GM23338 (cell line): ENCODE results near the gene SEMA7A. TPM values are rescaled to one million over a fixed set of nuclear protein-coding genes. Genes with fewer than 3 reads are reported as not detected.
A peak's percentile ranks its signal among the peaks of the same experiment; 100 is the strongest.

Experiments used
- ATAC-seq: fragments of 200-7000 bp; cut with Tn5 transposase; 3 replicates; pipeline ENCODE4 v1.9.1; 2020
- DNase-seq: peaks from one replicate; pipeline ENCODE4 v3.0.0-alpha.2; 2015; ENCODE audit warnings: low spot score
- H2AFZ ChIP-seq: fragments of 200-600 bp; sonication (generic); 2 replicates; pipeline ENCODE4 v1.8.0; 2016; ENCODE audit warnings: antibody characterized with exemption, mild to moderate bottlenecking, moderate library complexity
- H3F3A ChIP-seq: fragments of 200-600 bp; sonication (generic); replicated peaks from 2 replicates; pipeline ENCODE4 v1.8.0; 2017; ENCODE audit warnings: antibody characterized with exemption, mixed run types, low read depth
- H3K27ac ChIP-seq: fragments of 200-600 bp; sonication (generic); 2 replicates; pipeline ENCODE4 v1.6.1; 2016; ENCODE audit warnings: low read depth
- H3K27me3 ChIP-seq: fragments of 200-600 bp; sonication (generic); 2 replicates; pipeline ENCODE4 v1.8.0; 2016; ENCODE audit warnings: mild to moderate bottlenecking, mixed run types, moderate library complexity; ENCODE audit not compliant: insufficient read depth
- H3K36me3 ChIP-seq: fragments of 200-600 bp; sonication (generic); 2 replicates; pipeline ENCODE4 v1.8.0; 2016; ENCODE audit warnings: mild to moderate bottlenecking; ENCODE audit not compliant: insufficient read depth
- H3K4me1 ChIP-seq: fragments of 200-600 bp; sonication (generic); 2 replicates; pipeline ENCODE4 v1.8.0; 2016; ENCODE audit warnings: mild to moderate bottlenecking, moderate library complexity; ENCODE audit not compliant: insufficient read depth
- H3K4me2 ChIP-seq: fragments of 200-600 bp; sonication (generic); 2 replicates; pipeline ENCODE4 v1.7.1; 2017; ENCODE audit warnings: mixed run types
- H3K4me3 ChIP-seq: fragments of 200-600 bp; sonication (generic); 2 replicates; pipeline ENCODE4 v1.6.1; 2016; ENCODE audit warnings: mixed run types
- H3K79me2 ChIP-seq: fragments of 200-600 bp; sonication (generic); replicated peaks from 2 replicates; pipeline ENCODE4 v1.8.0; 2017; ENCODE audit warnings: mild to moderate bottlenecking; ENCODE audit not compliant: insufficient read depth
- H3K9me2 ChIP-seq: fragments of 200-600 bp; sonication (generic); 2 replicates; pipeline ENCODE4 v1.8.0; 2017; ENCODE audit not compliant: insufficient read depth
- H4K20me1 ChIP-seq: fragments of 200-600 bp; sonication (generic); replicated peaks from 2 replicates; pipeline ENCODE4 v1.8.0; 2017; ENCODE audit warnings: mild to moderate bottlenecking; ENCODE audit not compliant: insufficient read depth
- H3K27ac Mint-ChIP-seq: 2 replicates; pipeline ENCODE4 v1.8.0; 2020; ENCODE audit warnings: inconsistent platforms, mild to moderate bottlenecking, moderate library complexity, mixed read lengths
- H3K27me3 Mint-ChIP-seq: 3 replicates; pipeline ENCODE4 v1.8.0; 2022; ENCODE audit warnings: low read depth, mild to moderate bottlenecking, moderate library complexity, mixed read lengths, inconsistent platforms; ENCODE audit not compliant: insufficient read depth, poor library complexity
- H3K36me3 Mint-ChIP-seq: 3 replicates; pipeline ENCODE4 v1.8.0; 2021; ENCODE audit warnings: low read depth, mild to moderate bottlenecking, inconsistent platforms, moderate library complexity, mixed read lengths
- H3K4me1 Mint-ChIP-seq: 3 replicates; pipeline ENCODE4 v1.8.0; 2020; ENCODE audit warnings: mild to moderate bottlenecking, inconsistent platforms, mixed read lengths
- H3K4me3 Mint-ChIP-seq: 3 replicates; pipeline ENCODE4 v1.8.0; 2021; ENCODE audit warnings: moderate library complexity, mild to moderate bottlenecking, inconsistent platforms, mixed read lengths
- H3K9me3 Mint-ChIP-seq: 3 replicates; pipeline ENCODE4 v1.8.0; 2020; ENCODE audit warnings: moderate library complexity, mild to moderate bottlenecking, inconsistent platforms, mixed read lengths
- CREB1 ChIP-seq: fragments of 250-450 bp; sonication (Bioruptor Pico); IDR thresholded peaks from 2 replicates; pipeline ENCODE4 v1.5.0; 2020; ENCODE audit warnings: low read depth, mild to moderate bottlenecking, moderate library complexity
- ETS1 ChIP-seq: IDR thresholded peaks from 2 replicates; pipeline ENCODE4 v1.6.1; 2016; ENCODE audit warnings: antibody characterized with exemption
- EZH2 ChIP-seq: fragments of 200-600 bp; sonication (generic); IDR thresholded peaks from one replicate; pipeline ENCODE4 v1.8.0; 2017; ENCODE audit warnings: antibody characterized with exemption, mild to moderate bottlenecking, low read depth; ENCODE audit not compliant: unreplicated experiment
- EZH2phosphoT487 ChIP-seq: fragments of 200-600 bp; sonication (generic); IDR thresholded peaks from one replicate; pipeline ENCODE4 v1.8.1; 2018; ENCODE audit warnings: antibody characterized with exemption; ENCODE audit not compliant: unreplicated experiment
- NANOG ChIP-seq: IDR thresholded peaks from 2 replicates; pipeline ENCODE4 v1.6.1; 2016; ENCODE audit warnings: antibody characterized with exemption, borderline replicate concordance
- POLR2AphosphoS5 ChIP-seq: IDR thresholded peaks from 2 replicates; pipeline ENCODE4 v1.6.1; 2016; ENCODE audit warnings: antibody characterized with exemption, low read depth
- REST ChIP-seq: IDR thresholded peaks from one replicate; pipeline ENCODE4 v1.6.1; 2018; ENCODE audit warnings: antibody characterized with exemption; ENCODE audit not compliant: unreplicated experiment
- STAT1 ChIP-seq: IDR thresholded peaks from one replicate; pipeline ENCODE4 v1.6.1; 2016; ENCODE audit warnings: antibody characterized with exemption; ENCODE audit not compliant: unreplicated experiment
- ZNF331 ChIP-seq: fragments of 250-450 bp; sonication (Bioruptor Pico); IDR thresholded peaks from 2 replicates; pipeline ENCODE4 v1.5.0; 2020; ENCODE audit warnings: low read depth, mild to moderate bottlenecking, moderate library complexity
- polyA plus RNA-seq: library from polyadenylated mRNA; unstranded; fragments of >200 nt; fragmentation: Nextera tagmentation; extraction: Ambion mirVana; gene quantifications from 2 replicates; pipeline ENCODE4 v1.2.1, GENCODE V29; 2016
- total RNA-seq: library from RNA; depleted of rRNA; stranded (reverse); fragments of >200 nt; shearing (Covaris generic); gene quantifications from 2 replicates; pipeline ENCODE4 v1.2.3, GENCODE V29; 2014
- TF ChIP-seq, protein P1 (sequence below), 2 experiments: fragments of 200-600 bp in 1 of 2; sonication (generic) in 1 of 2; conservative IDR thresholded peaks; 2 replicates each; pipeline versions ENCODE4 v1.5.1 to v1.6.1; 2016 to 2017; ENCODE audit warnings: antibody characterized with exemption in 2 of 2, low read depth in 2 of 2, mild to moderate bottlenecking in 2 of 2, moderate library complexity in 1 of 2

The SEMA7A gene
- total and polyA plus RNA-seq, 2 experiments from 2014 or later: 2.0 to 14.1 TPM

DNA sequence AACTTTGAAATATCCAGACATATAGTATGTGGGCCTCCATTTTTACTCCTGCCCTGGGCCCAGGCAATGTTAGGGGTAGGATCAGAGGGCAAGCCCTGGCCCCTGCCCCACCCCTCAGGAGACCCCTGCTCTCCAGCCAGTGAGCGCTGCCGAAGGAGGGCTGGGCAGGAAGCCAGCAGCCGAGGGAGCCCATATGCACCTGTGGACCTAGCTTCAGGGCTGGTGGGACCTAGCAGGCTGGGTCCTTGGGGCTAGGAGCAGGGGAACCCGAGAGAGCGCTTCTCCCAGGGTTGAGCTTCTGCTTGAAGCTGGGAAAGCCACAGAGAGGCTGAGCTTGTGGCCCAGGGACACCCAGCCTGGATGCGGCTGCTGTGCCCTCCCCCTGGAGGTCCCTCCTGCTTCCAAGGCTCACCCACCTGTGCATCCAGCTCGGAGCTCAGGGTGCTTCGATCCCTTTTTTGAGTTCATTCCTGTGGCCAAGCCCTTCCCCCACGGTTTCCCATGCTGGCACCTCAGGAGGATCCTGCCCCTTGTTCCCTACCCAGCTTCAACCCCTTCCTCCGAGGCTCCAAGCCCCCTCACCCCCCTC lies 45.3 kb downstream of the SEMA7A start (continued):
- TF ChIP-seq REST: no peak
- TF ChIP-seq ETS1: no peak
- no peak for TF ChIP-seq NANOG
- TF ChIP-seq EZH2phosphoT487: no peak
- no peak for TF ChIP-seq CREB1

- Mint-ChIP-seq H3K36me3 (no peaks in the 10 kb centered on the region), H3K4me3 (no peak overlapping the region), H3K9me3 (no peaks in the 10 kb centered on the region), H3K27me3 (peaks cover 7% of the 10 kb centered on the region), H3K27ac (no peak overlapping the region), H3K4me1 (peaks cover 23% of the 10 kb centered on the region)
- H3K4me2 ChIP-seq: no peak overlapping the region
- H4K20me1 ChIP-seq: no peaks in the 10 kb centered on the region
- H3K27me3 ChIP-seq: no peaks in the 10 kb centered on the region
- H3K4me1 ChIP-seq: no peaks in the 10 kb centered on the region; the same call in 1 of the 2 replicates
- no peaks in the 10 kb centered on the region for H3K79me2 ChIP-seq
- no peaks in the 10 kb centered on the region for H3F3A ChIP-seq
- H3K4me3 ChIP-seq: no peak overlapping the region
- ATAC-seq: peak; percentile 51
- no peaks in the 10 kb centered on the region for H3K9me2 ChIP-seq
- H3K36me3 ChIP-seq: no peaks in the 10 kb centered on the region
- no peak overlapping the region for H3K27ac ChIP-seq
- peak; percentile 55 for DNase-seq
- no peak overlapping the region for H2AFZ ChIP-seq
- TF ChIP-seq, protein P1, sequence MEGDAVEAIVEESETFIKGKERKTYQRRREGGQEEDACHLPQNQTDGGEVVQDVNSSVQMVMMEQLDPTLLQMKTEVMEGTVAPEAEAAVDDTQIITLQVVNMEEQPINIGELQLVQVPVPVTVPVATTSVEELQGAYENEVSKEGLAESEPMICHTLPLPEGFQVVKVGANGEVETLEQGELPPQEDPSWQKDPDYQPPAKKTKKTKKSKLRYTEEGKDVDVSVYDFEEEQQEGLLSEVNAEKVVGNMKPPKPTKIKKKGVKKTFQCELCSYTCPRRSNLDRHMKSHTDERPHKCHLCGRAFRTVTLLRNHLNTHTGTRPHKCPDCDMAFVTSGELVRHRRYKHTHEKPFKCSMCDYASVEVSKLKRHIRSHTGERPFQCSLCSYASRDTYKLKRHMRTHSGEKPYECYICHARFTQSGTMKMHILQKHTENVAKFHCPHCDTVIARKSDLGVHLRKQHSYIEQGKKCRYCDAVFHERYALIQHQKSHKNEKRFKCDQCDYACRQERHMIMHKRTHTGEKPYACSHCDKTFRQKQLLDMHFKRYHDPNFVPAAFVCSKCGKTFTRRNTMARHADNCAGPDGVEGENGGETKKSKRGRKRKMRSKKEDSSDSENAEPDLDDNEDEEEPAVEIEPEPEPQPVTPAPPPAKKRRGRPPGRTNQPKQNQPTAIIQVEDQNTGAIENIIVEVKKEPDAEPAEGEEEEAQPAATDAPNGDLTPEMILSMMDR (conservative IDR thresholded peaks at IDR 0.05; ENCODE audit: low read depth in 2 of 2): no peak
- TF ChIP-seq STAT1: no peak
- no peak for TF ChIP-seq ZNF331 (CRISPR knock-in tag)
- no peak for TF ChIP-seq ETS1
- no peak for TF ChIP-seq EZH2
- no peak for TF ChIP-seq POLR2AphosphoS5
Observed at GRCh38 chr15:74387621-74388362, 46.0 kb downstream of the SEMA7A start.
